ENCODE measurements around the gene TMEM33. TPM values are rescaled to one million over a fixed set of nuclear protein-coding genes. Genes with fewer than 3 reads are reported as not detected.

TMEM33 gene
- polyA plus RNA-seq, 4 donors: 43.2 to 54.5 (median 51.2) TPM

GRCh38 chr4:41935652-41936021 is 408 bp downstream of the TMEM33 start:
- no peak for DNase-seq (ENCODE audit: low read depth in 4 of 4, low spot score in 3 of 4)

GRCh38 chr4:41939016-41939626 is 3.9 kb downstream of the TMEM33 start:
- no peak for DNase-seq (ENCODE audit: low read depth in 4 of 4, low spot score in 3 of 4)

- DNase-seq (ENCODE audit: low read depth in 4 of 4, low spot score in 3 of 4): no peak
Observed at GRCh38 chr4:41940834-41941233, 5.6 kb downstream of the TMEM33 start.

- no peak for DNase-seq (ENCODE audit: low read depth in 4 of 4, low spot score in 3 of 4)
Observed at GRCh38 chr4:41943506-41943905, 8.3 kb downstream of the TMEM33 start.

- DNase-seq (ENCODE audit: low read depth in 4 of 4, low spot score in 3 of 4): no peak
Observed at GRCh38 chr4:41944089-41944488, 8.9 kb downstream of the TMEM33 start.

- DNase-seq (ENCODE audit: low read depth in 4 of 4, low spot score in 3 of 4): no peak
Observed at GRCh38 chr4:41949531-41949930, 14.3 kb downstream of the TMEM33 start.

GRCh38 chr4:41957634-41958033 is 22.4 kb downstream of the TMEM33 start:
- no peak for DNase-seq (ENCODE audit: low read depth in 4 of 4, low spot score in 3 of 4)

GRCh38 chr4:41963105-41963504 is 27.9 kb downstream of the TMEM33 start:
- DNase-seq (ENCODE audit: low read depth in 4 of 4, low spot score in 3 of 4): no peak

GRCh38 chr4:41964401-41964800 is 29.2 kb downstream of the TMEM33 start:
- no peak for DNase-seq (ENCODE audit: low read depth in 4 of 4, low spot score in 3 of 4)

- no peak for DNase-seq (ENCODE audit: low read depth in 4 of 4, low spot score in 3 of 4)
Observed at GRCh38 chr4:41967392-41967791, 32.2 kb downstream of the TMEM33 start.

- no peak for DNase-seq (ENCODE audit: low read depth in 4 of 4, low spot score in 3 of 4)
Observed at GRCh38 chr4:41969671-41970070, 34.4 kb downstream of the TMEM33 start.

GRCh38 chr4:41975341-41975740 is 40.1 kb downstream of the TMEM33 start:
- DNase-seq (ENCODE audit: low read depth in 4 of 4, low spot score in 3 of 4): no peak

GRCh38 chr4:41976775-41977516 is 41.7 kb downstream of the TMEM33 start:
- no peak for DNase-seq (ENCODE audit: low read depth in 4 of 4, low spot score in 3 of 4)

GRCh38 chr4:41977709-41978108 is 42.5 kb downstream of the TMEM33 start:
- DNase-seq (ENCODE audit: low read depth in 4 of 4, low spot score in 3 of 4): no peak

GRCh38 chr4:41981456-41981855 is 46.2 kb downstream of the TMEM33 start, which contains the start of gene DCAF4L1:
TSS of gene DCAF4L1 (plus strand) at chr4:41981756. CDS start at chr4:41981793, 37 bp downstream.
- no peak for DNase-seq (ENCODE audit: low read depth in 4 of 4, low spot score in 3 of 4)

- no peak for DNase-seq (ENCODE audit: low read depth in 4 of 4, low spot score in 3 of 4)
Observed at GRCh38 chr4:41982716-41983115, 47.5 kb downstream of the TMEM33 start.

- DNase-seq (ENCODE audit: low read depth in 4 of 4, low spot score in 3 of 4): no peak
Observed at GRCh38 chr4:41985151-41985550, 49.9 kb downstream of the TMEM33 start.

- no peak for DNase-seq (ENCODE audit: low read depth in 4 of 4, low spot score in 3 of 4)
Observed at GRCh38 chr4:41989994-41990364, 54.8 kb downstream of the TMEM33 start.

- DNase-seq (ENCODE audit: low read depth in 4 of 4, low spot score in 3 of 4): peak; percentile 92 to 96 (median 94)
Observed at GRCh38 chr4:41990365-41991111, 55.3 kb downstream of the TMEM33 start, which contains the start of gene SLC30A9. TSS of gene SLC30A9 (plus strand) at chr4:41990530. CDS start at chr4:41990652, 122 bp downstream.

GRCh38 chr4:41991916-41992767 is 56.9 kb downstream of the TMEM33 start:
- no peak for DNase-seq (ENCODE audit: low read depth in 4 of 4, low spot score in 3 of 4)

All from right renal pelvis (tissue), 4 donors.